ENCODE data around the gene FECH.

GRCh38 chr18:57561728-57562423 lies 24.6 kb downstream of the FECH start:
- TF ChIP-seq RFX5 (IDR thresholded peaks at IDR 0.05; ENCODE audit: low read depth, low read length) (no peak), POLR2A (IDR thresholded peaks at IDR 0.05; ENCODE audit: low read depth, low read length) (no peak)
